GM19238 (cell line): ENCODE measurements around the gene SHISA4.
"Not testable (repeated sequence)": the region's sequence is repeated elsewhere in the genome, so short reads cannot be mapped to it uniquely, and the experiment has no call there.

Source experiments
- DNase-seq: peaks from one replicate; pipeline ENCODE4 v3.0.0; 2011; ENCODE audit warnings: low spot score; ENCODE audit not compliant: insufficient read length

The SHISA4 gene

DNA sequence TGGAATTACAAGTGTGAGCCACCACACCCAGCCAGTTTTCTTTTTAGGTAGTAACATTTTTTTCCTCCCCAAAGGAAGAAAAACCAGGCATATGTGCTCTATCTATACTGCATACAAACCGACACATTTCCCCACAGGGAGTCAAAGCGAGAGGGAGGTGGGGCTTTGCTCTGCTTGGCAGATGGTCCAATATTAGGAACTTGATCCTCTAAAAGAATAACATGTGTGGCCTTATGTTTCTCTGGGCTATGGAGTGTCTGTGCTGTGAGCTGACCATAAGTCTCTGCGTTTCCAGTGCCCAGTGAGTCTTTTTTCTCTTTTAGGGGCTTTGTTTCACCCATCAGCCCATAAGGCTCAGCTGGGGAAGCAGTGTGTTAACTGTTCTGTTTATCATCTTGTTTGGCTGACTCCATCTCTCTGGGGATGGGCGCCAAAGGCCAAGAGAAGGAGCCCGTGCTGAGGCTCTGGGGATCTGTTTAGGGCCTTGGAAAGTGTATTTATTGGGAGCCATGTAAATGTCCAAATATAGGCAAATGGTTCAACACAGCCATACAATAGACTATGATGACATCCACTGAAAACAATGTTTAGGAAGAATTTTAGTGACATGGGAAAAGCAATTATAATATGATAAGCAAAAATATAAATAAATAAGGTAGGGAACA, 37.4 kb downstream of the SHISA4 start:
- DNase-seq: no peak

DNA sequence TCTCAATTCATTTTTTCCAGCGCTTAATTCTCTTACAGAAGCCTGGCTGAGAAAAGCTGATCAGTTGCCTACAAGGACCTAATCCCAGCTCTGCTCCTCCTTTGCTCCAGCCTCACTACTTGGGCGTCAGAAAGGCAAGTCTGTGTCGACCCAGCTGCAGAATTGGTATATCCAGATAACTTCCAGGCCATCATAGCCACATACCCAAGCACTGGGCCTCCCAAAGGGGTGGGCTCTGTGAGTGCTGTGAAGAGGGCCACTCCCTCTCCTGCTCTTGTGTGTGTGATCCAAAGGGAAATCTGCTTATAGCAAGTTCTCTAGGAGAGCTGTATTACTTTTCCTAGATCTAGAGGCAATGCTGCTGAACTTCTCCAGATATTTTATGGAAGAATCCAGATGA, 39.6 kb downstream of the SHISA4 start:
- DNase-seq: no peak

DNA sequence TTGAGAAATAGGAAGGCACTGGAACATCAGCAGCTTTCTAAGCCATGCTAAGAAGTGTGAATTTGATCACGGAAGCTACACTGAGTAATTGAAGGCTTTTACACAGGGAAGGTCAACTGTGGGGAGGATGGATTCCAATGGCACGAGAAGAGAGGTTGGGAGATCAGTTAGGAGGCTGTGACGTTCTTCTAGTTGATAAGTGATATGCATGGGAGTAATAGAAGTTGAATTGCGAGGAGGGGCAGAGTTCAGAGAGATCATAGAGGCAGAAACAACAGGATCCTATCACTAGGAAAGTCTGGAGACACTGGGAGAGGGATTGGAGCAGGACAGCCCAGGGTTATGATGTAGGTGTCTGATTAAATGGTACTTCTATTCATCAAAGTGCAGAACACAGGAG, 41.4 kb downstream of the SHISA4 start:
- DNase-seq: no peak

DNA sequence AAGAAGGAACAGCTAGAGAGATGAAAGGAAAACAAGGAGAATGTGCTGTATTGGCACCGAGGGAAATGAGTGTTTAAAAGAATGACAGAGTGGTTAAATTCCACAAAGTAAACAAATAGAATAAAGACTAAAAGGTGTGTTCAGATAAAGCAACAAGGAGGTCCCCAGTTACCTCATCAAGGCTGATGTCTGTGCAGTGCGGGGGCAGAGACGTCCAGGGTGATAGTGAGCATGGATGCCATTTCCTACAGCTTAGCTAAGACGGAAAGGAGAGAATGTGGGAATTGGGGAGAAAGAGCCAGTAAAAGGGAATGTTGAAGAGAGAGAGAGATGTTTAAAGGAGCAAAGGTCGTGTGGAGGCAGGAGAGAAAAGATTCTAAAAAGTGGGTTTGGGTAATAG, 42.1 kb downstream of the SHISA4 start:
- no peak for DNase-seq

DNA sequence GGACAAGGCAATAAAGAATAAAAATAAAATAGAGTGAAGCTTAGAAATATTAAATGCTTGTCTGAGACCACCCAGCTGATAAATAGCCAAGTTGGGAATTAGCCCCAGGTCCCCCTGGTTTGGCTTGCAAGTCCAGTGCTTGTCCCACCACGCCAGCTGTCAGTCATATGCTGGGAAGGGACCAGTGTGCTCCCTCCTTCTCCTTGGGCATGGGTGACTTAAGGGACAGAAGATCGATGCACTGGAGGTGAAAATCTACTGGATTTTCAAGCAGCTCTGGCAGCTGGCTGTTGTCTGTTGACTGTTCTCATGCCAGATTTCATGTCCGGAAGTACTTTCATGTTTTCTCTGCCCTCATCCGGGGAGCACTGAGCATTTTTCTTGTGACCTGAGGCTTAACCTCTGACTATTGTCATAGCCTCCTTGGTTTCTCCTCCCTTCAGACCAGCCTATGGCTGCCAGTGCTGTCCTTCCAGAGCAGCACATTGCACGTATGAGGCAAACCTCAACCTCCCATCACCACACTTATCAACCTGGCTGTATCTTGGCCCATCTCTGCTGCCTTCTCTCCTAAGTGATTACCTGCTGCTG, 45.2 kb downstream of the SHISA4 start:
- DNase-seq: no peak

DNA sequence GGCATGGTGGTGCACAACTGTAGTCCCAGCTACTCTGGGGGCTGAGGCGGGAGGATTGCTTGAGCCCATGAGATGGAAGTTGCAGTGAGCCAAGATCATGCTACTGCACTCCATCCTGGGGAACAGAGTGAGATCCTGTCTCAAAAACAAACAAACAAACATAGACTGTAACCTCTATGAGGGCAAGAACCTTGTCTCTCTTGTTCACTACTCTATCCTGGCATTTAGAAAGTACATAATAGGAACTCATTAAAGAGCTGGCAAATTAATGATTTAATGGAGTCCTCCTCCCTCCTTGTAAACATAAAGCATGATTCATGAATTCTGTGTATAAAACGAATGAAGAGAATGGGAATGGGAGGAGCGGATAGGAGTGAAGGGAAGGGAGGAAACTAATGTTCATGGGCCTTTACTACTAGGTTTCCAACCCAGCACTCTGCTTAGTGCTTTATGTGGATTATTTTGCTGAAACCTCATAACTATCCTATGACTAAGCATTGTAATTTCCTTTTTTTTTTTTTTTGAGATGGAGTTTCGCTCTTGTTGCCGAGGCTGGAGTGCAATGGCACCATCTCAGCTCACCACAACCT, 49.0 kb downstream of the SHISA4 start:
- no peak for DNase-seq

DNA sequence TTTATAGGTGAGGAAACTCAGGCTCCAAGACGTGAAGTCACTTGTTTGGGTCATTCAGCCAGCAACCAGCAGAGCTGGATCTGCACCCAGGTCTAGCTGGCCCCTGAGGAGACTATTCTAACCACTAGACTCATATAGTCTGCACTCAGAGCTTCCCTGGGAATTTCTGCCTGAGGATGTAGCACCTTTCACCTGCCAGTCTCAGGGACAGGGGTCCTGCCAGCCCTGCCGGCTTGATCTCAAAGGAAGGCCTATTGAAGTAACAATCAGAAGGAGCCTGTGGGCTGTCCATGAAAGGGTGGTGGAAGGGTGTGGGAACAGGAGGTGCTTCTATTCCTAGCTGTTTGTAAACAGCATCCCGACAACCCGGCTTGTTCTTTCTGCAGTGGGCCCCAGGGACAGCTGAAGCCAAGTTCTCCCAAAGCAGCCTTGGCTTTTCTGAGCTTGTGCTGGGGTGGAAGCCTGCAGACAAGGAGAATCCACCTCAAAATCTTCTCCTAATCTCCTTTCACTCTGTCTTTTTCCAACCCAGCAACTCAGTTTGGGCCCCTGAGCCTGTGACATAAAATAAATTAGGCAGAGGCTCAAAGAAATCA, 49.8 kb downstream of the SHISA4 start:
- DNase-seq: no peak

DNA sequence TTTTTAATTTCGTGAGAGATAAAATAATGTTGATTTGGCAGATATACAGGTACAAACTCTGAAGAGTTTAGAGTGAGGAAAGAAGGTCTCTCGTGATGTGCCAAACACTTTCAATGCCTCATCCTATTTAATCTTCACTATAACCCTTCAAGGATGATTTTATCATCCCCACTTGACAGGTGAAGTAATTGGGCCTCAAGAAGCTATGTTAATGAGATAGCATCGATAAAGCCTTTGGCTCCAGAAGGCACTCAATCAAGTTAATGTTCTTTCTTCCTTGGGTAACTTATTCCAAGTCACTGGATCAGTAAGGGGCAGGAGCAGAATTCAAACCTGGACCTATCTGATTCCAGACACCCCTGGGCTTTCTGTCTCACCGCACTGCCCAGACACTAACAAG, 50.5 kb downstream of the SHISA4 start:
- no peak for DNase-seq

DNA sequence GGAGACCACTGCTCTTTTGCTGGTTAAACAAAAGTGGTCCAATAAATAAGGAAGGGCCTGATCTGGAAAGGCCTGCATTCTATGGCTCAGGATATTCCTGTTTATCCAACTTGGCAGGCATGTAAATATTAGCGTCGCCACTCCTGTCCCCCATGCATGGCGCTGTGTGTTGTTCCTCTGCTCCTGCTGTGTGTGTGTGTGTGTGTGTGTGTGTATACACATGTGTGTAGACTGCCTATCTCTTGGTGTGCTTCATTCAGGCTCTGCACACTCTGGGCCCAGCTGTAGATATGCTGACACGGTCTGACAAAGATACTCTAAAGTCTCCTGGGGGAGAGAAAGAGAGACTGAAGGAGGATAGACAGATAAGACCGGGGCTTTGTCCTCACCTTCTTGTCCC, 50.9 kb downstream of the SHISA4 start:
- DNase-seq: no peak

DNA sequence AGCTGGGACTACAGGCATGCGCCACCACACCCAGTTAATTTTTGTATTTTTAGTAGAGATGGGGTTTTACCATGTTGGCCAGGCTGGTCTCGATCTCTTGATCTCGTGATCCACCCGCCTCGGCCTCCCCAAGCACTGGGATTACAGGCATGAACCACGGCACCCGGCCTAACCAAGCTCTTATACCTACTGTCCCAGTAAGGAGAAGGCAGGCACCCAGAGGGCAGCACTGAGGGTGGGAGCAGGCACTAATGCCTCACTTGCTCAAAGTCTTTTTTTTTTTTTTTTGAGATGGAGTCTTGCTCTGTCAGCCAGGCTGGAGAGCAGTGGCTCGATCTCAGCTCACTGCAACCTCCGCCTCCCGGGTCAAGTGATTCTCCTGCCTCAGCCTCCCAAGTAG, 51.6 kb downstream of the SHISA4 start:
- not testable (repeated sequence) for DNase-seq

DNA sequence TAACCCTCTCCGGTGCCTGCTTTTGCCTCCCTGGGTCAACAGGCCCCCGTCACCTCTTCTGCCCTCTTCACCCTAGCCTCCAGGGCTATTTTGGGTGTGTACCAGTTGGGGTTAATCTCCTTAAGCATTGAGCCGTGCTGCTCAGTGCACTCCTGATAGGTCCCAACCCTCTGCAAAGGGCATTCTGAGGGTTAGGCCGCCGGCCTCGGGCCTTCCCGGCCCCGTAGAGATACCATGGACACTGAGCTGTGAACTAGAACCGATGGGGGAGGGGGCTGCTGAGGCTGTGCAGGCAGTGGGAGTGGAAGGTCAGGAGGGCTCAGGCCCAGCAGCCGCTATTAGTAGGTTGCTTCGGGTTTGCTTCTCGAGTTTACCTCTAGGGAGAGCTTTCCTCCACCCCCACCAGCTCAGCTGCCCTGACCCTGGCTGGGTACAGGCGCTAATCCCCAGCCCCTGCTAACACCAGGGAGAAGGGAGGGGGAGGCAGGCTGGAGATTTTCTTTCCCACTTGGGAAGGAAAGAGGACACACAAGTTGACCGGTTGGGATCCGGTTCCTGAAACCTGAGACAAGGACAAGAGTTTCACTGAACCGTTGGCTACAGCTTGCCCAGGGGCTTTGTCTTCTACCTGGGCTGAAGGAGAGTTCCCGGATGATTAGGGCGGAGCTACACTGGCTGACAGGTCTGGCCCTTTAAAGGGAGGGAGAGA, 52.9 kb downstream of the SHISA4 start:
- DNase-seq: no peak

DNA sequence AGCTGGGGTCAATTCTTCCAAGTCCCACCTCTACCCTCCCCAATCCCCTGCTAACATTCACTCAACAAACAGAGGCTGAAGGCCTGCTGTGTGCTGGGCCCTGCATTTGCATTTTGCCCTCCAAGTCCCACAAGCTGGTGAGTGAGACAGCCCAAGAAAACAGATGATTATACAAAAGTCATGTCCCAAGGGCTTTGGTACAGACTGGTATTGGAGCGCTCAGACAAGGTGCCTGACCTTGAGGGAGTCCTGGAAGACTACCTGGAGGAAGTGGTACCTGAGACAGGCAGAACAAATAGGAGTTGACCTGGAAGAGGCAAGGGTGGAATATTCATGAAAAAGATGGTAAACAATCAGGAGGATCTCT, 53.4 kb downstream of the SHISA4 start:
- no peak for DNase-seq
